GM19468 (cell line): ENCODE data around the gene ATG12.
A peak's percentile ranks its signal among the peaks of the same experiment; 100 is the strongest.
"Not testable (repeated sequence)": the region's sequence is repeated elsewhere in the genome, so short reads cannot be mapped to it uniquely, and the experiment has no call there.

Experiments used
- ATAC-seq: cut with Tn5 transposase; IDR thresholded peaks from one replicate; pipeline ENCODE4 v1.9.1; 2021; ENCODE audit warnings: mild to moderate bottlenecking, moderate library complexity, moderate number of reproducible peaks; ENCODE audit not compliant: unreplicated experiment; ENCODE audit errors: extremely low read depth

ATG12 gene

DNA sequence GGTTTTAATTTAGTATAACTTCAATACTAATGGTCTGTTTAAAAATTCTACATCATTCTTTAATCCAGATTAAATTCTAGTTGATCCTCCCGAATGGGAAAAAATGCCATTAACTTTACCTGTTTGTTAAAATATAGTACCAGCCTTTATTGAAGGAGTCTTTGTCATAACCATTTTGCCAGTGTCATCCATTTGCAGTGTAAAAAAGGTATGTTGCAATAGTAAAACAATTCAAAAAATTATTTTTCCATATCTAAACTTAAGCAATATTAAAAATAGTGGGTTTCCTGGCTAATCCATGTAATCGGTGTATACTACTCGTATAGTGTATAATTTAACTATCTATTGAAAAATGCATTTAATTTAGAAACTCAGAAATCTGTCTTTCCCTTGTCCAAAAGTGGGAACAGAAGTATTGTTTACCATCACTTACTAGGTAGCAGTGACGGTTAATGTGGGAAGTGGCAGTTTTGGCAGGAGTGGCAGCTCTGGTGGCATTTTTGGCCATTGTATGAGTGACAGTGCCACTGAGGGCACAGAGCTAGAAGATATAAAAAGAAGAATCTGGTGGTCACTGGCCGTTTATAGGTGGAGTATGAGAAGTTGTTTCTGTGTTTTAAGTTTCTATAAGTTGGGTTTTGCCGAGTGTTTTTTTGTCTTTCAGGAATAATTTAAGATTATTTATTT, 2.2 kb upstream of the ATG12 start:
- ATAC-seq = no peak

DNA sequence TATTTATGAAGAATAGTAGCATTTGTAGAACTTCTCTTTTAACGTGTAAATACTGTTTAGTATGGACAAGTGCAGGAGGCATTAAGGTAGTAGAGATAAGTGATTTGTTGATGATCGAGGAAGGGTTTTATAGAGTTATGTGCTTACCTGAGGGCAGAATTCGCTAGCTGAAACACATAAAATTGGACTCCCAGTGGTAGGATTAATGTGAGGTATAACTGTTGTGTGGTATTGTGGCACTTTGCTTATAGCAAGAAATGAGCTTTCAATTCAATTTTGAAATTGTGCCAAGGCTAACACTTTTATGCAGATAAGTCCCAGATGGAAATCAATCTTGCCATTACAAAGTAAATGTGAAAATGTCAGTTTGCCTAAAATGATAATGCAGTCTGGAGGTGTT, 1.6 kb upstream of the ATG12 start:
- no peak for ATAC-seq

DNA sequence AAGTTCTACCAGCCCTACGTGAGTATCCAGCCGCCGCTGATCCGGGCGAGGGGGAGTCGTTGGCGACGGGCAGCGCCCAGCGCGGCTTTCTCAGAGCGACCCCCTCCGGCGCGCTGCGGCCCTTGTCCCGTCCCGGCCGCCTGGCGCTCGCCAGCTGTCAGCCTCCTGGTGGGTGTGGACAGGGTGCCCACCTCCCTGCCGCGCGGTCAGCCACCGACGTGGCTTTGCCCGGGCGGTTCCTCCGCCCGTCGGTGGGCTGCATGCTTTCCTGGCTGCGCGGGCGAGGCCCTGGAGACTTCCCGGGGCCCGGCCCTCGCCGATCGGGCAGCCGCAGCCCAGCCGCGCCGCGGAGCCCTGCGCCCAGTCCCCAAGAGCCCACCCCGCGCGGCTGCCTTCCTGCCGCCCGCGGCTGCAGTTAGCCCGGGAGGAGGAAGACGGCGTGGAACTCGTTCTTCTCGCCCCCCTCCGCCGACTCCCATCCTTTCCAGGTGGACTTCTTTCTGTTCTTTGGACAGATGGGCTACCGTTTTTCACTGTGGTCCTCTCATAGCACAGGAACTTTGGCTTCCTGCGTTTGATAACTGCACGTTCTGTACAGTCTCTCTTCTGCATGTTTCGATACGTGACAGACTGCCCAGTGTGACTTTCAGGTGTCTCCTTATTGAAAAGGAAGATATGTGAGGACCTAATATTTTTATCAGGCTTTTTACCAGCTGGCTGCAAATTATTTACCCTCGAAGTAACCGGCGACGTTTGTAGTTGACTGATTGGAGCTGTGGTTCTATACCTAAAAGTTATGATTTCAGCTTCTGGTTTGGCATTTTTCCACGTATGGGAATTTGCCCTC, 947 bp upstream of the ATG12 start:
- peak; percentile 5 for ATAC-seq

DNA sequence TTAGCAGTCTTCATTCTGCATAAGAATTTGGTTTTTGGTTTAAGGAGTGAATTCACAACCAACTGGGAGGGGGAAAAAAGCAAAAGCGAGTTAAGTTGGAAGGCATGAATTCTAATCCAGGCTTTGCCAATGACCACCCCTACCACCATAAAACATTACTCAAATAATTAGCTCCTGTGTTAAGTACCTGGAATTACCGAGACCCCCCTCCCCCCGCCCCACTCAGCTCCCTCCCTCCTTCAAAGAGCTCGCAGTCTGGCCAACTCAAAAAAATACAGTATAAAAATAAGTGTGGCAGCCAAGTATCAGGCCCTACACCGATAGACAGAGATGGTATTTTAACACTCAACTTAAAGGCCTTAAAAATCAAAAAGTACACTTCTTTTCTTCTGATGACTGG, 492 bp downstream of the ATG12 start:
- ATAC-seq = no peak

DNA sequence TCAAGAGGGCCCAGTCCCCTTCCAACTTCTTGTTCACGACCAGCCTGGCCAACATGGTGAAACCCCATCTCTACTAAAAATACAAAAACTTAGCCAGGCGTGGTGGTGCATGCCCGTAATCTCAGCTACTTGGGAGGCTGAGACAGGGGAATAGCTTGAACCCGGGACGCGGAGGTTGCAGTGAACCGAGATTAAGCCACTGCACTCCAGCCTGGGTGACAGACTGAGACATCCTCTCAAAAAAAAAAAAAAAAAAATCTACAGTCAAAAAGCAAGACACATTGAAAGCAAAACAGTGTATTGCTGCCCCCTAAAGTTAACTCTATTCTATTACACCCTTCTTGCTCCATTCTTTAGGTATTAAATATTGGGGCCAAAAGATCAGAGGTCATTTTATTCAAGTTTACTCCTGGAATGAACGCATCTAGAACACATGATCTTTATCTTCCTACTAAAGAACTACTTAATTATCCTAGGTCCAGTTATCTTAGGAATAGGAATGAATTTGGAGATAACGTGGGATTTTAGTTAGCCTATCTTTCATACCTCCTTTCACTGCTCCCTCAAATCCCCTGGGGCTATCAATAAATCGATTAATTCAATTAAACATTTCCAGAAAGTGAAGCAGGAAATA, 2.4 kb downstream of the ATG12 start:
- no peak for ATAC-seq

DNA sequence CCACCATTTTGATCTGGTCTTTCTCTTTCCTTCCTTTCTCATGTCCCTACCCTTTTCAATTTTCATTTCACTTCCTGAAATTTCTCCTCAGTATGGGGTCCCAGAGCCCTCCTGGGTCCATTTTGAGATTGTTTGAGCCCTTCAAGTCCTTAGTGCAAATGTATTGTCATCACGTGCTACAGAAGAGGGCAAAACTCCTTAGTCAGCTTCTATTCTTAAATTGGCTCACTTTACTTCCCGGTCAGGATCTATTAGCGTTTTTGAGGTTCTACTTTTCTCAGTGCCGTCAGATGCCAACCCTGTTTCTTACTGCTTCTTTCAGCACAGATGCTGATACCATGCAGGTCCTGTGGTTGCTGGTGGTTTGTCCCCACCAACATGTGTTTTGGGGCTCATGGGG, 5.9 kb downstream of the ATG12 start:
- no peak for ATAC-seq

DNA sequence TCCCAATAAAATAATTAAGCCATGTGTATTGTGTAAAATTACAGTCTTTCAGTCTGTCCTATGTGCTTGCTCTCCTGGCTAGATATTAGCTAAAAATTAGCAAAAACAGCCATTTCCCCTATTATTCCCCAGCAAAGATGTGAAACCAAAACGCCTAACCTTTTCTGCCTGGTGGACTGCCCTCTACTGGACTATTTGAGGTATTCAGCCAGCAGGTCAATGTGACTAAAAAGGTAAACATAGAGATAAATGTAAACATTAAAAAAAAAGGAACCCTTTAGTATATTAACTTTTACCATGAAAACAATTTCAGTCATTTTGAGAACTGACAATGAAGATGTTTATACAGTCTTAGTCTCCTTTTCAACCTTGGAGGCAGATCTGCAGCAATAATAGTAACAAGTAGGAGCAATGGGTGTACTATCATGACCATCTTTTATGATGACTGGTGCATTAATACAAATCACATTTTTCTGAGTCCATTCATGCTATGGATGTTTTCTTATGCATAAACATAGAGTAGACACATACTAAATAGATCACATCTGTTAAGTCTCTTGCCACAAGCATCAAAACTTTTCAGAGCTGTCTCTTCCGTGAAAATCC, 10.1 kb downstream of the ATG12 start:
- ATAC-seq = peak; percentile 39

DNA sequence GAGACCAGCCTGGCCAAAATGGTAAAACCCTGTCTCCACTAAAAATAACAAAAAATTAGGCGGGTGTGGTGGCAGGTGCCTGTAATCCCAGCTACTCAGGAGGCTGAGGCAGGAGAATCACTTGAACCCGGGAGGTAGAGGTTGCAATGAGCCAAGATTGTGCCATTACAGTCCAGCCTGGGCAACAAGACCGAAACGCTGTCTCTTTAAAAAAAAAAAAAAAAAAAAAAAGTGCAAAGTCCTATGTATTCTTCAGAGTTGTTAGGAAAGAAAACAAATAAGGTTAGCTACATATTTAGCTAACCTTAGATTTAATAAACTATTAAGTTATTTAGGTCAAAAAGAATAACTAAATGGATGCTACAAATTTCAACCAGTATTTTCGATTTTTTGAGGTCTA, 11.5 kb downstream of the ATG12 start:
- ATAC-seq = no peak

DNA sequence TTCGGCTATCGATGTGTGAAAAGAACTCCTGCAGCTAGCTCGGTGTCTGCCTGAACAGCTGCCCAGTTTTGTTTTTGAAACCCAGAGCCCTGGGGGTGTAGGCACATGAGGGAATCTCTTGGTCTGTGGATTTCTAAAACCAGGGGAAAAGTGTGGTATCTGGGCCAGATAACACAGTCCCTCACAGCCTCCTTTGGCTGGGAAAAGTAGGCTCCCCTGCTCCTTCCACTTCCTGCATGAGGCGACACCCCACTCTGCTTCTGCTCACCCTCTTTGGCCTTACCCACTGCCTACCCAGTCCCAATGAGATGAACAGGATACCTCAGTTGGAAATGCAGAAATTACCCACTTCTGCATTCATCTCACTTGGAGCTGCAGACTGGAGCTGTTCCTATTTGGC, 15.4 kb downstream of the ATG12 start:
- no peak for ATAC-seq

DNA sequence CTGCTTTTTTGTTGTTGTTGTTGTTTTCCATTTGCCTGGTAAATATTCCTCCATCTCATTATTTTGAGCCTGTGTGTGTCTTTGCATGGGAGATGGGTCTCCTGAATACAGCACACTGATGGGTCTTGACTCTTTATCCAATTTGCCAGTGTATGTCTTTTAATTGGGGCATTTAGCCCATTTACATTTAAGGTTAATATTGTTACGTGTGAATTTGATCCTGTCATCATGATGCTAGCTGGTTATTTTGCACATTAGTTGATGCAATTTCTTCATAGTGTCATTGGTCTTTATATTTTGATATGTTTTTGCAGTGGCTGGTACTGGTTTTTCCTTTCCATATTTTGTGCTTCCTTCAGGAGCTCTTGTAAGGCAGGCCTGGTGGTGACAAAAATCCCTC, 16.4 kb downstream of the ATG12 start:
- not testable (repeated sequence) for ATAC-seq

DNA sequence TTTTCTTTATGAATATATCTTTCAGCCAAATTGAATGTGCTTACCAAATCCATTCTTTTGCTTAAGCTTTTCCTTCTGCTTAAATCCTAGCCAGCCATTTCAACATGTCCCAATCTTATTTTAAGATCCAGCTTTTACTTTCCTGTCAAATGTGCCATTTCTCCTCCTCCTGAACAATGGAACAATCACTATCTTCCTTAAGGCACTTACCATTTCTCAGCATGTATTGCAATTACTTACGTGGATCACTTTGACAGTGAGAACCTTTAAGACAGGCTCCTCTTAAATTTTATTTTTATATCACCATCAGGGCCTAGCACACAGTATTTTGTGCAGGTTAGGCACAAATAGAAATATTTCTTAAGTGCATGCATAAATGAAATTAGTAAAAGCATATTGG, 20.5 kb downstream of the ATG12 start:
- ATAC-seq = no peak

DNA sequence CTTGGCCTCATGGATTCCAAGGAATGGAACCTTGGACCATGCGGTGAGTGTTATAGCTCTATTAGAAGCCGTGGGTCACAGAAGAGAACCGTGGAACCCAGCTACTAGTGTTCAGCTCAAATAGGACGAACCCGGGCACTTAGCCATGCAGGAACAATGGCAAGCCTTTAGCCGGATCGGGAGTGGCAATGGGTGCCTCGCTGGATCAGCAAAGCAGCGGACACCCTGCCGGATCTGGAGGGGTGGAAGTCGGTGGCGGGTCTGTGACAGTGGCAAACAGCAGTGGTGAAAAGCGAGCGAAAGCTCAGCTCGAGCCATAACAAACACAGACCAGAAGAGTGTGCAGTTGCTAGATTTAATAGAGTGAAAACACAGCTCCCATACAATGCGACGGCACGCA, 22.5 kb downstream of the ATG12 start:
- ATAC-seq = no peak

DNA sequence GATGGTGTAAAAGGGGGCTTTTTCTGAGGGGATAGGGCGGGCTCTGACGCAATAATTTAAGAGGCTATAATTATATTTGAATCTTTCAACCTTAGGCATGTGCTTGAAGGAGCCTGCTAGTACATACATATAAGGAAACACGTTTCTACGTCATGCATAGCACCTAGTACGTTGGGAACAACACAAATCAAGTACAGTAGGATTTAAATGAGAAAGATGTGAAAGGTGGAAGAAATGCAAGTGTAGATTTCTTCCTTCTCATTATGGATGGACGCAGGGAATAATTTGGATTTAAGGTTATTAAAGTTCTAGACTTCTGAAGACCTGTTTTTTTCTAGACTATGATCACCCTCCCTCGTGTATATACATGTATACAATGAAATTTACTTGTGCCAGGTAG, 24.0 kb downstream of the ATG12 start:
- no peak for ATAC-seq

DNA sequence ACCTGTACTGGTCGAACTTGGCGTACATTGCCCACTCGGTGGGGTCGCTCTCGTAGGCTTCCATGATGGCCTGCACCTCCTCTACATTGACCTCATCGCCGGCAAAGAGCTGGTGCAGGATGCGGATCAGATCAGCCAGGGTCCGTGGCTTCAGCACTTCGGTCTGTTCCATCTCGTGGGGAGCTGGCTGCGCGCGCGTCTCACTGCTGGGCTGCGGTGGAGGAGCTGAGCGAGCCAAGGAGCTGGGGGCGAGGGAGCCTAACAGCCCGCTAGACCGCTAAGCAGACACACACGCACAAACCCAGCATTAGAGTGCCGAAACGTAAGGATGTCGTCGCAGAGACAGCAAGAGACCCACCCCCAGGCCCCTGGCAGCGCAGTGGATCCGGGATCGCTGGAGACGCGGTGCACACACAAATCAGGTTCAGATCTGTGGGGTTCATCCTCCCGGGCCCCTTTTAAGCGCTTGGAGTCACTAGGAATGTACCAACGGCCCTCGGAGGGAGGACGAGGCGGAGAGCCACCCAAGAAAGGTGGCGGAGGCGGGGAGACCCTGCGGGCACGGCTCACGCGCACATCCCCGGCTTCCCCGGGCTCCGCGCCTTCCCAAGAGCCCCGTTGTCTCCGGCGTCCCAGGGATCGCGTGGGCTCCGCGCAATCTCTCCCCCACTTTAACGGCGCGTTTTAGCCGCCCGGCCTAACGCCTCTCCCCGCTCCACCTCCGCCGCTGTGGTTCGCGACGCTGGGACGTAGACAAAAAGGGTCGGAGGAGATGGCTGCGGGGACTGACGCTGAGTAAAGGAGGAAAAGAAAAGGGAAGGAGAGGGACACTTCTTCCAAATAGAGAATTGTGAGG, 24.9 kb downstream of the ATG12 start, which contains the start of gene CDO1:
TSS of gene CDO1 (minus strand) at position 434 of the 856 bp plus-strand sequence. CDS start at position 172, 262 bp downstream.
- no peak for ATAC-seq

DNA sequence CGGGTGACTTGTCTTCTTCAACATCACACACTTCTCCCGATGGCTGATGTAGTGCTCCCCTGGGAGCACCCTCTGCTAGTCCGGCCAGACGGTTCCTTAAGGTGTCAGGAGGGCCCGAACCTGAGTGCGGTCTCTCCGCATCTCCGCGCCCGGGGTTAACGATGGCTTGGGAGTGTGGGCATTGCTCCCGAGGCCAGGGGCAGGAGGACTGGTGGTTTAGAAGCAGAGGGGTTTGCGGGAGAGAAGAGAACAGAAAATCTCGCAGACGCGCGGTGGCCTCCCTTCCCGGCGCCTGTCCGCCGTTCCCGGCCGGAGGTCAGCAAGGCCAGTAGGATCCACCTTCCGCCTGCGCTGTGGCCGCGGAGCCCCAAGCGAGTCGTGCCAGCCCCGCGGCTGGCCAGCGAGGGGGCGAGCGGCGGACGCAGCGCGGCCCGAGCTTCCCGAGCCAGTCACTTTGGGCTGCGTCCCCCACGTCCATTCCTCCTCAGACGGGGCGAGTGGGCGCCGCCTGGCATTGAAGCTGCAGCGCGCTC, 25.6 kb downstream of the ATG12 start:
- ATAC-seq = no peak

DNA sequence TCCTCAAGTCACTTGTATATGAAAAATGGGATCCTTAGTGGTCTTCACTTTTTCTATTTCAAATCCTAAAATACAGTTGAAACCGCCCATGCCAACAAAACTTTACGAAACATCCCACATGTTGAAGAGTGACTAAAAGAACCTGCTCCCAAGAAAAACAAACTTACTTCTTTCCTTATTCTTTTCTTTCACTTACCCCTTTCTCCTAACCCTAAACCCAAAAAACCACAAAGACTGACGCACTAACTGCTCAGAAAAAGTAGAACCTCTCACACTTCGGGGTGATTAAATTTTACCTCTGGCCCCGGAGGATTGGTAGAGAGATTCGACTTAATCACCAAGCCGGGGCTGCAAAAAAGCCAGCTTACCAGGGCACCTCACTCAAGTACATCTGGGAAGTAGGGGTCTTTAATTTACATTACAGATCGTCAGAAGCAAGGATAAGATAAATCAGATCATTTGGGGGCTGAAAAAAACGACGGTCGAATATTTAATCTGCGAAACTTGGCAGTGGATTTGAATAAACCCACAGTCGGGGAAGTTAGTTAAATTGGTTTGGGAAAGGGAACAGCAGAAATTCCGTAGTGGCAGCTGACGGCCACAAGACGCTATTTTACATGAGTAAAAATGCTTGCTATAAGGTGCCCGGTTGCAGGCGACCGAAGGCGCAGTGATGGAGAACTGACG, 26.2 kb downstream of the ATG12 start:
- no peak for ATAC-seq

DNA sequence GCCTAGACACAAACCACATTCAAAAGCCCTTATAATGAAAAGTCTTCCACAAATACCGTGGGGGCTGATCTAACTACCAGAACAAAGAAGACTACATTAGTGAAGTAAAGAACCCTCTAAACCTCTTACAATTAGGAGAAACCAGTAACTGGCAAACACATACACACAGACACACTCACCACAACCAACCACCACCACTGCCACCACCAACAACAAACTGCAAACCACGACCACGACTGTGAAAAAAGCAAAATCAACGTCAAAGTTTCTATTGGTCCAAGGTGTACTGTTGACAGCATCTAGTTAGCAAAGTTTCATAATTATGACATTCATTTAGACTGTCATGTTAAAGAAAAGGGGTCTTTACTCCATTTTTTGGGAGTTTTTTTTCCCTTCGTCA, 27.6 kb downstream of the ATG12 start:
- no peak for ATAC-seq

DNA sequence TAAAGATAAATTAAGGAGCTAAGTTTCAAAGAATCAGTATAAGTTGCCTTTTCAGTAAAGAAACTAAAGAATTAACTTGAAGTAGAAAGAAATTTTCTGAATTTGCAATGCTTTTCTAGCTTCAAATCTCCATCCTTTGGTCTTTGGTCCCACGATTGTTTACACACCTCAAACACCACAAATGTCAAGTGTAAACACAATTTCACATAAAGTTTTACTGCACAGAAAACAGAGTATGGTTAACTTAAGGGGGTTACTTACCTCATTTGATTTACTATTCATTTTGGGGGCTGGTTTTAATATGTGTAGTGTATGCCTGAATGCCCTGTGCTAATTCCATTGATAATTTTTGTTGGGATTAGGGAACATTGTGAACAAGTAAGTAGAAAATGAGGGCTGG, 29.0 kb downstream of the ATG12 start:
- no peak for ATAC-seq

DNA sequence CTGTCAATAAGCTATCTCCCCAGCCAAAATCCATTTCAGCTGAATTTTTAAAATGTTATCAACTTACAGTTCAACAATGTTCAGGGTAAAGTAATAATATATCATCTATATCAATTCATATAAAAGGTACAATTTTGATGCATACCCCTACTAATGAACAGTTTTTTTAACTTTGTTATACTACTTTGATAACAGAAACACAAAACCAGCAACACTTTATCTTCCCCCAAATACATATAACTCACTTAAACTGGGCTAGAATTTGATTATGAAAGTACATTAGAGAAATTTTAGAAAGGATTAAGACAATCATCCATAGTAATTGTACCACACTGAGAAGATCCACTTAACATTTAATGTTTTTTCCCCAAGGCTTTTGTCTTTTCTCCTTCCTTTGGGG, 30.0 kb downstream of the ATG12 start:
- ATAC-seq = no peak
